Endodermal cell (in vitro differentiated cells): ENCODE data around the gene CRACDL. TPM values are rescaled to one million over a fixed set of nuclear protein-coding genes. Genes with fewer than 3 reads are reported as not detected.

Experiments used
- DNase-seq: peaks from one replicate; pipeline ENCODE4 v3.0.0-alpha.2; 2017
- H3K27ac ChIP-seq: 2 replicates; pipeline ENCODE4 v1.5.1; 2013; ENCODE audit warnings: mild to moderate bottlenecking, low read depth, low read length, moderate library complexity
- H3K27me3 ChIP-seq: 2 replicates; pipeline ENCODE4 v1.6.1; 2013; ENCODE audit warnings: mild to moderate bottlenecking, low read length, moderate library complexity; ENCODE audit not compliant: insufficient read depth, control insufficient read depth, poor library complexity, severe bottlenecking
- H3K36me3 ChIP-seq: 2 replicates; pipeline ENCODE4 v1.7.0; 2013; ENCODE audit warnings: mild to moderate bottlenecking, low read length, moderate library complexity; ENCODE audit not compliant: control insufficient read depth, insufficient read depth
- H3K4me1 ChIP-seq: one replicate; pipeline ENCODE4 v1.7.0; 2013; ENCODE audit warnings: low read length; ENCODE audit not compliant: control insufficient read depth, insufficient read depth
- H3K4me3 ChIP-seq: 2 replicates; pipeline ENCODE4 v1.5.1; 2013; ENCODE audit warnings: mild to moderate bottlenecking, low read length, moderate library complexity
- H3K9ac ChIP-seq: 2 replicates; pipeline ENCODE4 v1.6.1; 2013; ENCODE audit warnings: mild to moderate bottlenecking, low read length, moderate library complexity; ENCODE audit not compliant: poor library complexity, severe bottlenecking; ENCODE audit errors: extremely low read depth
- H3K9me3 ChIP-seq: 2 replicates; pipeline ENCODE4 v1.6.1; 2013; ENCODE audit warnings: mild to moderate bottlenecking, low read length, moderate library complexity; ENCODE audit not compliant: control insufficient read depth
- H3K27ac Mint-ChIP-seq: 2 replicates; pipeline ENCODE4 v1.8.0; 2020; ENCODE audit warnings: mixed read lengths
- H3K27me3 Mint-ChIP-seq: 2 replicates; pipeline ENCODE4 v1.8.0; 2021; ENCODE audit warnings: mild to moderate bottlenecking, mixed read lengths; ENCODE audit not compliant: insufficient read depth
- H3K36me3 Mint-ChIP-seq: 2 replicates; pipeline ENCODE4 v1.8.0; 2020; ENCODE audit warnings: low read depth, mixed read lengths
- H3K4me1 Mint-ChIP-seq: 2 replicates; pipeline ENCODE4 v1.8.0; 2020; ENCODE audit warnings: mixed read lengths
- H3K4me3 Mint-ChIP-seq: 2 replicates; pipeline ENCODE4 v1.8.0; 2020; ENCODE audit warnings: mild to moderate bottlenecking, moderate library complexity, mixed read lengths
- H3K9me3 Mint-ChIP-seq: 2 replicates; pipeline ENCODE4 v1.8.0; 2020; ENCODE audit warnings: mild to moderate bottlenecking, mixed read lengths
- WGBS, 2 experiments: methylation state at CpG; one replicate each; pipeline versions ENCODE4 v1.1.5 to v1.1.7; 2013; ENCODE audit warnings: missing lambda C conversion rate in 2 of 2, mixed read lengths in 1 of 2; ENCODE audit not compliant: insufficient coverage in 1 of 2, insufficient read length in 1 of 2; 5-methylcytosine and 5-hydroxymethylcytosine counted together
- total RNA-seq, 2 donors: library from RNA; stranded (reverse); fragmentation: NEBNext Ultra II Directional in 1 of 2; extraction: Animal tissue kit (Norgen Biotek cat#: 25700) in 1 of 2; gene quantifications; 2 replicates in 1 of 2; 3 replicates in 1 of 2; pipeline ENCODE4 v1.2.1, GENCODE V29; 2021
- TF ChIP-seq, protein P1 (sequence below): fragments of 200-600 bp; sonication (generic); conservative IDR thresholded peaks from 2 replicates; pipeline ENCODE4 v1.5.0; 2021; ENCODE audit warnings: antibody characterized with exemption, mild to moderate bottlenecking

CRACDL gene
- total RNA-seq, 2 donors from 2014 or later: 0.26 to 0.31 TPM

DNA sequence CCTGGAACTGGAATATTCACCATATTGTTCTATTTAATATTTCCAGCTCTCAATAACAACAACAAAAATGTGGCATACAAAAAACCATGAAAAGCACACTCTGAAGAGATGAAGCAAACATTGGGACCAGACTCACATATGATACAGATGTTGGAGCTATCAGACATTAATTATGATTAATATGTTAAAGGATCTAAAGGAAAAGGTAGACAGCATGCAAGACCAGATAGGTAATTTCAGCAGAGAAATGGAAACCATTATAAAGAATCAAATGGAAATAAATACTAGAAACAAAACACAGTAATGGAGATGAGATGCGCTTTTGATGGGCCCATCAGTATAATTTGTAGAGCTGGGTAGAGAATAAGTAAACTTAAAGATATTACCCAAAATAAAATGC lies 154.2 kb downstream of the CRACDL start:
- Histone ChIP-seq H3K4me1 (no peaks in the 10 kb centered on the region), H3K27me3 (no peaks in the 10 kb centered on the region), H3K4me3 (no peak overlapping the region), H3K9ac (no peak overlapping the region), H3K27ac (no peak overlapping the region), H3K36me3 (no peaks in the 10 kb centered on the region), H3K9me3 (peaks cover 19% of the 10 kb centered on the region)
- TF ChIP-seq, protein P1, sequence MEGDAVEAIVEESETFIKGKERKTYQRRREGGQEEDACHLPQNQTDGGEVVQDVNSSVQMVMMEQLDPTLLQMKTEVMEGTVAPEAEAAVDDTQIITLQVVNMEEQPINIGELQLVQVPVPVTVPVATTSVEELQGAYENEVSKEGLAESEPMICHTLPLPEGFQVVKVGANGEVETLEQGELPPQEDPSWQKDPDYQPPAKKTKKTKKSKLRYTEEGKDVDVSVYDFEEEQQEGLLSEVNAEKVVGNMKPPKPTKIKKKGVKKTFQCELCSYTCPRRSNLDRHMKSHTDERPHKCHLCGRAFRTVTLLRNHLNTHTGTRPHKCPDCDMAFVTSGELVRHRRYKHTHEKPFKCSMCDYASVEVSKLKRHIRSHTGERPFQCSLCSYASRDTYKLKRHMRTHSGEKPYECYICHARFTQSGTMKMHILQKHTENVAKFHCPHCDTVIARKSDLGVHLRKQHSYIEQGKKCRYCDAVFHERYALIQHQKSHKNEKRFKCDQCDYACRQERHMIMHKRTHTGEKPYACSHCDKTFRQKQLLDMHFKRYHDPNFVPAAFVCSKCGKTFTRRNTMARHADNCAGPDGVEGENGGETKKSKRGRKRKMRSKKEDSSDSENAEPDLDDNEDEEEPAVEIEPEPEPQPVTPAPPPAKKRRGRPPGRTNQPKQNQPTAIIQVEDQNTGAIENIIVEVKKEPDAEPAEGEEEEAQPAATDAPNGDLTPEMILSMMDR: no peak
- no peak for DNase-seq
- H3K27me3 Mint-ChIP-seq: no peaks in the 10 kb centered on the region
- peaks cover 17% of the 10 kb centered on the region for H3K9me3 Mint-ChIP-seq
- no peak overlapping the region for H3K4me3 Mint-ChIP-seq
- WGBS, 2 experiments: 89% methylated on average over 1 of the region's 1 CpG; no CpG with 5 or more reads in 1 of the 2 experiments
- no peaks in the 10 kb centered on the region for H3K4me1 Mint-ChIP-seq
- H3K36me3 Mint-ChIP-seq: no peaks in the 10 kb centered on the region
- H3K27ac Mint-ChIP-seq: no peak overlapping the region

DNA sequence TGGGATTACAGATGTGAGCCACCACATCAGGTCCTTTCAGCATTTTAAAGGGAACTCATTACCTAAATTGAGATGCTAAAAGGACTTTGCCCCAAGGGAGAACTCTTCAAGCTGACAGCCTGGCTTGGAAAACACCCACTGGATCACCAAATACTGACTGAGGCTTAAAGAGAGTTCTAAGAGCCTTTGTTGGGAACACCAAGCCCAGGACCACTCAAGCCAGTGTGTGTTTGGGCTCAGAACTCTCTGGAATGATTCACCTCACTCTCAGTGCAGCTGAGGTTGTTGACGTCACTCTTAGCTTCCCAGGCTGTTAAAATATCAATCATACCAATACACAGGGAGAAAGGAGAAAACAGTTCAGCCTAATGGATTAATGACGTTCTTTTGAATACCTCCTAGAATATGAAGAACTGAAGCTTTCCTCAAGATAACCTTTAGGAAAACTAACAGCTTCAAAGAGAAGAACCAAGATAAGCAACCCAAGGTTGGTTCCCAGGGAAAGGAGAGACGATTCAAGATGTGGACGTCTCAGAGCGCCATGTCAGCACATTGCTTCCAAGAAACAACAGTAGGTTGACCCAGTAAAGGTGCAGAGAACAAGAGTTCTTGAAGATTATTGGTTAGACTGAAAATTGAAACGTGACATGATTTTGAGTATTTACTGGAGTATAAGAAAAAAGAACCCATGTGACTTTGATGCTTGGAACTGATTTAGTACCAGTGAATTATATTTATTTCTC lies 157.1 kb downstream of the CRACDL start:
- Histone ChIP-seq H3K9ac (no peak overlapping the region), H3K4me1 (no peaks in the 10 kb centered on the region), H3K36me3 (no peaks in the 10 kb centered on the region), H3K4me3 (no peak overlapping the region), H3K27ac (no peak overlapping the region), H3K9me3 (peaks cover 19% of the 10 kb centered on the region), H3K27me3 (no peaks in the 10 kb centered on the region)
- TF ChIP-seq, protein P1: no peak
- WGBS, 2 experiments: 85 to 96% methylated on average over 5 to 6 of the region's 6 CpGs
- Mint-ChIP-seq H3K4me3 (no peak overlapping the region), H3K27me3 (no peaks in the 10 kb centered on the region), H3K27ac (no peak overlapping the region), H3K36me3 (no peaks in the 10 kb centered on the region), H3K4me1 (no peaks in the 10 kb centered on the region), H3K9me3 (peaks cover 17% of the 10 kb centered on the region)
- DNase-seq: no peak

DNA sequence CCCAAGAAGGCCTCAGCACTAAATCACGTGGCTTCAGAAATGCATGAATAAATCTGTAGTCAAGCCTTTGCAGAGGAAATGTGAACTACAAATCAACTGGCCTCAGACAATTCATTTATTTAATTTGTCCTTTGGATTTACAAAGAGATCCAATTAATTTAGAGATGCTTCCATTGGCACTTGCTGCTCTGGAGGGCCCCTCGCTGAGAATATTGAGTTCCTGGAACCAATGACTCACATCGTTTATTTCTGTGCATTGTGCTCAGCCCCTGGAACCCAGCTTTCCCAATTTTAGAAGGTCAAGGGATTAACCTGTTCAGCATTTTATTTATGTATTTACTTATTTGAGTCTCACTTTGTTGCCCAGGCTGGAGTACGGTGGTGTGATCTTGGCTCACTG lies 157.9 kb downstream of the CRACDL start:
- no peak for DNase-seq
- Histone ChIP-seq H3K27me3 (peaks cover 4% of the 10 kb centered on the region), H3K4me1 (no peaks in the 10 kb centered on the region), H3K9me3 (peaks cover 19% of the 10 kb centered on the region), H3K27ac (no peak overlapping the region), H3K9ac (no peak overlapping the region), H3K4me3 (no peak overlapping the region), H3K36me3 (no peaks in the 10 kb centered on the region)
- H3K27ac Mint-ChIP-seq: no peak overlapping the region
- H3K9me3 Mint-ChIP-seq: peaks cover 17% of the 10 kb centered on the region
- TF ChIP-seq, protein P1: no peak
- H3K4me1 Mint-ChIP-seq: no peaks in the 10 kb centered on the region
- WGBS, 2 experiments: 92 to 97% methylated on average over 4 of the region's 4 CpGs
- no peak overlapping the region for H3K4me3 Mint-ChIP-seq
- peaks cover 2% of the 10 kb centered on the region for H3K27me3 Mint-ChIP-seq
- H3K36me3 Mint-ChIP-seq: no peaks in the 10 kb centered on the region
